Measurements from ENCODE around the gene SLC25A6.

The SLC25A6 gene

GRCh38 chrX:1391707-1392375 lies at the start of gene SLC25A6:
TSS of gene SLC25A6 (minus strand) at chrX:1392113. CDS start at chrX:1392009, 104 bp downstream.
- ChIA-PET POLR2A (no interaction called here), CTCF (no interaction called here)
- TF ChIP-seq, protein P1, sequence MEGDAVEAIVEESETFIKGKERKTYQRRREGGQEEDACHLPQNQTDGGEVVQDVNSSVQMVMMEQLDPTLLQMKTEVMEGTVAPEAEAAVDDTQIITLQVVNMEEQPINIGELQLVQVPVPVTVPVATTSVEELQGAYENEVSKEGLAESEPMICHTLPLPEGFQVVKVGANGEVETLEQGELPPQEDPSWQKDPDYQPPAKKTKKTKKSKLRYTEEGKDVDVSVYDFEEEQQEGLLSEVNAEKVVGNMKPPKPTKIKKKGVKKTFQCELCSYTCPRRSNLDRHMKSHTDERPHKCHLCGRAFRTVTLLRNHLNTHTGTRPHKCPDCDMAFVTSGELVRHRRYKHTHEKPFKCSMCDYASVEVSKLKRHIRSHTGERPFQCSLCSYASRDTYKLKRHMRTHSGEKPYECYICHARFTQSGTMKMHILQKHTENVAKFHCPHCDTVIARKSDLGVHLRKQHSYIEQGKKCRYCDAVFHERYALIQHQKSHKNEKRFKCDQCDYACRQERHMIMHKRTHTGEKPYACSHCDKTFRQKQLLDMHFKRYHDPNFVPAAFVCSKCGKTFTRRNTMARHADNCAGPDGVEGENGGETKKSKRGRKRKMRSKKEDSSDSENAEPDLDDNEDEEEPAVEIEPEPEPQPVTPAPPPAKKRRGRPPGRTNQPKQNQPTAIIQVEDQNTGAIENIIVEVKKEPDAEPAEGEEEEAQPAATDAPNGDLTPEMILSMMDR (IDR thresholded peaks at IDR 0.05; ENCODE audit: control extremely low read depth, extremely low read depth, low read depth, missing control alignments): no peak
- DNase-seq (ENCODE audit: extremely low spot score): peak; percentile 100

DNA sequence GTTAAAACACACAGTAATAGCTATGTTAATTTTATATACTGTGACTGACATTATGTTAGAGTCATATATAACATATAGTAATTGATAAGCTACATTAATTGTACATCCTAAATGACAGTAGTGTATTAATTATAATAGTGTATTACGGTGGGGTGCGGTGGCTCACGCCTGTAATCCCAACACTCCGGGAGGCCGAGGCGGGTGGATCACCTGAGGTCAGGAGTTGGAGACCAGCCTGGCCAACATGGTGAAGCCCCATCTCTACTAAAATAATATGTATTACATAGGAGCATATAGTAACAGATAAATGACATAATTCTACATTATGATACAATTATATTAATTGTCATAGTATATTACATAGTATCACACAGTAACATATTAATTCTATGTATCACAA lies 48.6 kb upstream of the SLC25A6 start:
- no peak for DNase-seq (ENCODE audit: extremely low spot score)
- POLR2A ChIA-PET: no interaction called here
- TF ChIP-seq, protein P1 (IDR thresholded peaks at IDR 0.05; ENCODE audit: control extremely low read depth, extremely low read depth, low read depth, missing control alignments): no peak
- CTCF ChIA-PET: no interaction called here

GRCh38 chrX:1435241-1435895 lies 43.5 kb upstream of the SLC25A6 start:
- no peak for DNase-seq (ENCODE audit: extremely low spot score)
- TF ChIP-seq, protein P1 (IDR thresholded peaks at IDR 0.05; ENCODE audit: control extremely low read depth, extremely low read depth, low read depth, missing control alignments): no peak
- POLR2A ChIA-PET: no interaction called here
- CTCF ChIA-PET: no interaction called here

DNA sequence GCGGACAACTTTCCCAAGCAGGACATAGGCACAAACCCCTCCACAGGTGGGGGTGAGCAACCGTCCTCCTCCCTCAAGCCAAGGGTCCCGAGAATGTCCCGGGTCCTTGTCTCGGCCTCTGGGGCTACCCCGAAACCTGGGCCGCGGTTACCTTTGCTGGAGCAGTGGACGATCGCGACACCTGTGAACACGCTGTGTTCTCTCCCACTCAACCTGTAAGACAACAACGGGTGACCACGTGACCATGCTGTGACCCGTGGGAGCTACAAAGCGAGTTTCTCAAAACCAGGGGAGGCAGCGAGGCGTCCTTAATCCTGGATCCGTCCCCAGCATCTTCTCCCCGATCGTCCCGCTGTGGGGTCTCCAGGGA lies 42.9 kb upstream of the SLC25A6 start:
- DNase-seq (ENCODE audit: extremely low spot score): no peak
- POLR2A ChIA-PET: no interaction called here
- TF ChIP-seq, protein P1 (IDR thresholded peaks at IDR 0.05; ENCODE audit: control extremely low read depth, extremely low read depth, low read depth, missing control alignments): no peak
- CTCF ChIA-PET: no interaction called here

- ChIA-PET POLR2A (no interaction called here), CTCF (no interaction called here)
- no peak for DNase-seq (ENCODE audit: extremely low spot score)
- TF ChIP-seq, protein P1 (IDR thresholded peaks at IDR 0.05; ENCODE audit: control extremely low read depth, extremely low read depth, low read depth, missing control alignments): no peak
Observed at GRCh38 chrX:1433646-1434357, 41.9 kb upstream of the SLC25A6 start.

GRCh38 chrX:1430451-1430850 lies 38.5 kb upstream of the SLC25A6 start:
- ChIA-PET POLR2A (no interaction called here), CTCF (no interaction called here)
- TF ChIP-seq, protein P1 (IDR thresholded peaks at IDR 0.05; ENCODE audit: control extremely low read depth, extremely low read depth, low read depth, missing control alignments): no peak
- no peak for DNase-seq (ENCODE audit: extremely low spot score)
